Astrocyte (in vitro differentiated cells and primary cell): ENCODE results near the gene MRNIP.

Source experiments
- EZH2 ChIP-seq: IDR thresholded peaks from 2 replicates; pipeline ENCODE4 v1.6.1; 2012; ENCODE audit warnings: mild to moderate bottlenecking, low read length, inconsistent platforms; ENCODE audit not compliant: insufficient read depth
- TF ChIP-seq, protein P1 (sequence below): IDR thresholded peaks from 2 replicates; pipeline ENCODE4 v1.5.1; 2011; ENCODE audit warnings: low read depth, mild to moderate bottlenecking, inconsistent platforms, low read length, moderate library complexity; ENCODE audit not compliant: insufficient read depth

DNA sequence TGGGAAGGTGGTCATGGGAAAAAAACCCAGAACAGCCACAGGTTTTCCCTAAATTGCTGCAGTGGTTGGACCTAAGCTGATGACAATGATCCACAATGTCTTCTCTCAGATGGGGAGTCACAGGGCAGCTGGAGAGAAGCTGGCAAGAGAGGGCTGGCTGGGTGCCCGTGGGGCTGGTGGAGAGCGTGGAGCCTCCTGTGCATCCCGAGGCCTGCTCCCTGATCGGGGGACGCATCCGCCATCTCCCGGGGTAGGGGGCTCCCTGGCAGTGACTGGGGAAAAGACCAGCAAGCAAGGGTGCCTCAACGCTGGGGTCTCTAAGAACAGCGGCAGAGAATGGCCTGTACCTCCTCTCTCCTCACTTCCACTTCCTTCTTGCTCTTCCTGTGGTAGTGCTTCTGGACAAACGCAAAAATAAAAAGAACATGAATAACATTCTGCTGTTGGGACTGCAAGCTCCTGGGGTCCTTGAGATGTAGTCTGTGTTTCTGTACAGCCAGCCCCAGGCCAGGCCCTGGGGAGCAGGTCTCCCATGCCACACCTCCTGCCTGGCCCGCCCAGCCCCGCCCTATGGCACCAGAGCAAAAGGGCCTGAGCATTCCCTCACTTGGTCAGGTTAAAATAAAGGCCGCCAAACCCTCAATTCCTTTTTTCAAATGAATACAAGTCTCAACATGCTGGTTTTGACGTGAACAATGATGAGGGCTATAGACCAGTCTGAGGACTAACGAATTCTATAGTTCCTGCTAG lies 7.0 kb upstream of the MRNIP start:
- no peak for TF ChIP-seq EZH2
- TF ChIP-seq, protein P1, sequence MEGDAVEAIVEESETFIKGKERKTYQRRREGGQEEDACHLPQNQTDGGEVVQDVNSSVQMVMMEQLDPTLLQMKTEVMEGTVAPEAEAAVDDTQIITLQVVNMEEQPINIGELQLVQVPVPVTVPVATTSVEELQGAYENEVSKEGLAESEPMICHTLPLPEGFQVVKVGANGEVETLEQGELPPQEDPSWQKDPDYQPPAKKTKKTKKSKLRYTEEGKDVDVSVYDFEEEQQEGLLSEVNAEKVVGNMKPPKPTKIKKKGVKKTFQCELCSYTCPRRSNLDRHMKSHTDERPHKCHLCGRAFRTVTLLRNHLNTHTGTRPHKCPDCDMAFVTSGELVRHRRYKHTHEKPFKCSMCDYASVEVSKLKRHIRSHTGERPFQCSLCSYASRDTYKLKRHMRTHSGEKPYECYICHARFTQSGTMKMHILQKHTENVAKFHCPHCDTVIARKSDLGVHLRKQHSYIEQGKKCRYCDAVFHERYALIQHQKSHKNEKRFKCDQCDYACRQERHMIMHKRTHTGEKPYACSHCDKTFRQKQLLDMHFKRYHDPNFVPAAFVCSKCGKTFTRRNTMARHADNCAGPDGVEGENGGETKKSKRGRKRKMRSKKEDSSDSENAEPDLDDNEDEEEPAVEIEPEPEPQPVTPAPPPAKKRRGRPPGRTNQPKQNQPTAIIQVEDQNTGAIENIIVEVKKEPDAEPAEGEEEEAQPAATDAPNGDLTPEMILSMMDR: no peak
